NCI-H2107 treated with DMSO at 0.1 percent for 48 hours (cell line): Measurements from ENCODE around the gene CENPO.
A peak's percentile ranks its signal among the peaks of the same experiment; 100 is the strongest.

Experiments used
- DNase-seq: peaks from one replicate; lab custom pipeline; 2025; ENCODE audit not compliant: unreplicated experiment; lab: John Stamatoyannopoulos, UW

Gene CENPO

GRCh38 chr2:24792874-24793760 is at the start of gene CENPO, which contains the start of gene PTRHD1:
Gene CENPO (plus strand): TSS chr2:24793425. CDS start chr2:24793920, 495 bp downstream.
Gene PTRHD1 (minus strand): TSS chr2:24793391. CDS start chr2:24793377, 14 bp downstream.
- DNase-seq, result peak; percentile 94

GRCh38 chr2:24743924-24744323 is 49.3 kb upstream of the CENPO start:
- no peak for DNase-seq

- no peak for DNase-seq
These were observed 48.9 kb upstream of the CENPO start for GRCh38 chr2:24744356-24744755.

GRCh38 chr2:24745825-24746224 is 47.4 kb upstream of the CENPO start:
- DNase-seq, result no peak

GRCh38 chr2:24747299-24747698 is 45.9 kb upstream of the CENPO start:
- no peak for DNase-seq

- DNase-seq, result no peak
These were observed 44.0 kb upstream of the CENPO start for GRCh38 chr2:24749069-24749691.

GRCh38 chr2:24754985-24755705 is 38.1 kb upstream of the CENPO start:
- DNase-seq, result peak; percentile 83

- DNase-seq, result no peak
These were observed 36.4 kb upstream of the CENPO start for GRCh38 chr2:24756789-24757188.

GRCh38 chr2:24761866-24762265 is 31.4 kb upstream of the CENPO start:
- DNase-seq, result no peak

GRCh38 chr2:24762518-24762917 is 30.7 kb upstream of the CENPO start:
- DNase-seq, result no peak

GRCh38 chr2:24763843-24764242 is 29.4 kb upstream of the CENPO start:
- DNase-seq, result no peak

- DNase-seq, result no peak
These were observed 26.6 kb upstream of the CENPO start for GRCh38 chr2:24766609-24767008.

GRCh38 chr2:24768013-24768412 is 25.2 kb upstream of the CENPO start:
- no peak for DNase-seq

GRCh38 chr2:24768601-24769000 is 24.6 kb upstream of the CENPO start:
- no peak for DNase-seq

GRCh38 chr2:24771061-24771460 is 22.2 kb upstream of the CENPO start:
- no peak for DNase-seq

- DNase-seq, result no peak
These were observed 21.2 kb upstream of the CENPO start for GRCh38 chr2:24771764-24772586.

GRCh38 chr2:24774373-24774772 is 18.9 kb upstream of the CENPO start:
- no peak for DNase-seq

- no peak for DNase-seq
These were observed 14.1 kb upstream of the CENPO start for GRCh38 chr2:24779116-24779515.

GRCh38 chr2:24783641-24784040 is 9.6 kb upstream of the CENPO start:
- DNase-seq, result no peak

GRCh38 chr2:24785671-24786321 is 7.4 kb upstream of the CENPO start:
- DNase-seq, result peak; percentile 95
